Posterior cingulate gyrus (tissue), 11 donors: Measurements from ENCODE around the gene BIVM.

Experiments used
- DNase-seq, 10 donors: peaks; one replicate each; pipeline versions ENCODE4 v3.0.0 to v3.0.0-alpha.2; 2020 to 2021; ENCODE audit warnings: mixed read lengths in 3 of 10
- intact Hi-C: fragments of 100-400 bp; cut with DNase I; formaldehyde crosslinking; loops from one replicate; pipeline ENCODE4 v1.15.1; 2023

The BIVM gene

DNA sequence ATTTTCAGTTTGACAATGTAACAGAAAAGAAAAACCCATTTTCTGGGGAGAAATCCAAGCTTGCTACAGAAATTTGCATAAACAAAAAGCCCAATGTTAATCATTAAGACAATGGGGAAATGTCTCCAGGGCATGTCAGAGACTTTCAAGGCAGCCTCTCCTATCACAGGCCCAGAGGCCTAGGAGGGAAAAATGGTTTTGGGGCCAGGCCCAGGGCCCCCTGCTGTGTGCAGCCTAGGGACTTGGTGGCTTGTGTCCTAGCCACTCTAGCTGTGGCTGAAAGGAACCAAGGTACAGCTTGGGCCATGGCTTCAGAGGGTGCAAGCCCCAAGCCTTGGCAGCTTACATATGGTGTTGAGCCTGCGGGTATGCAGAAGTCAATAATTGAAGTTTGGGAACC is 17.3 kb upstream of the BIVM start:
- intact Hi-C loops = no loop called here
- no peak for DNase-seq

DNA sequence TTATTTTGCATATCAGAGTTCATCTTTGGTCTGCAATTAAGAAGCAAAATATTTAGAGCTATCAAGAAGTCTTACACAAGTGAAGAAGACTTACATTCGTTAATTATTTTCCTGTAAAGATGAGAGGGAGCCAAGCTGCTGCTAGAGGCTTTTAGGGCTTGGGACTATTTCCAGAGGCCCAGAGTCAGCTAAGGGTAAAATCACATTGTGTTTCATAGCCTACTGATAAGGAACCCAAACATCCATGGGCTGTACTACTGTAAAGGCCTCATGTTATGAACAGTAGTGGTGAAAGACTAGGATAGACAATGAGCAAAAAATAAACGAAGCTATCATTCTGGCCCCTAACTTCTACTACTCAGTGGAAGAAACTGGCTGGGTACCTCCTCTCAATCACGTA is 14.4 kb upstream of the BIVM start:
- intact Hi-C loops = no loop called here
- DNase-seq = no peak

DNA sequence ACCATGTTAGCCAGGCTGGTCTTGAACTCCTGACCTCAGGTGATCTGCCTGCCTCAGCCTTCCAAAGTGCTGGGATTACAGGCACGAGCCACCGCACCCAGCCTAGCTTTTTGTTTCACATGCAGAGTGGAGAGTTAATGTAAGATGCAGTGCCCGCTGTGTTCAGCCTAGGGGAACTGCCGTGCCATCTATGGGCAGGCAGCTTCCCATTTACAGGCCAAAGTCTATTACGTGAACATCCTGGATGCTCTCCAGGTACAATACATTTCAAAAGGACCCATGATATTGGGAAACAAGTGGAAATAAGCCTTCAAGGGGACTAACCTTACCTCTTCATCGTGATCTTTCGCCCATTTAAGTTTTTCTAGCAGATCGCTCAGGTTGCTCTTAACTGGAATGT is 10.2 kb upstream of the BIVM start:
- no peak for DNase-seq
- intact Hi-C loops = no loop called here

DNA sequence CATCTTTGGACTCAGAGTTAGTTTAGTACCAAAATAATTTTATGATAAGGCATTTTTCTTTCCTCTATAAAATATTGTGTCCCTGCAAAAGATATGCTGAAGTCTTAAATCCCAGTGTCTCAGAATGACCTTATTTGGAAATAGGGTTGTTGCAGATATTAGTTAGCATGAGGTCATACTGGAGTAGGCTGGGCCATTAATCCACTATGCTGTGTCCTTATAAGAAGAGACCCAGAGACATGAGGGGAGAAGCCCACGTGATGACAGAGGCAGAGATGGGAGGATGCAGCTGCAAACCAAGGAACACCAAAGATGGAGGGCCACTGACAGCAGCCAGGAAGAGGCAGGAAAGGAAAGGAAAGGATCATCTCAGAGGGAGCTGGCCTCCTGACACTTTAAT is 6.5 kb upstream of the BIVM start:
- no peak for DNase-seq
- intact Hi-C loops = no loop called here

DNA sequence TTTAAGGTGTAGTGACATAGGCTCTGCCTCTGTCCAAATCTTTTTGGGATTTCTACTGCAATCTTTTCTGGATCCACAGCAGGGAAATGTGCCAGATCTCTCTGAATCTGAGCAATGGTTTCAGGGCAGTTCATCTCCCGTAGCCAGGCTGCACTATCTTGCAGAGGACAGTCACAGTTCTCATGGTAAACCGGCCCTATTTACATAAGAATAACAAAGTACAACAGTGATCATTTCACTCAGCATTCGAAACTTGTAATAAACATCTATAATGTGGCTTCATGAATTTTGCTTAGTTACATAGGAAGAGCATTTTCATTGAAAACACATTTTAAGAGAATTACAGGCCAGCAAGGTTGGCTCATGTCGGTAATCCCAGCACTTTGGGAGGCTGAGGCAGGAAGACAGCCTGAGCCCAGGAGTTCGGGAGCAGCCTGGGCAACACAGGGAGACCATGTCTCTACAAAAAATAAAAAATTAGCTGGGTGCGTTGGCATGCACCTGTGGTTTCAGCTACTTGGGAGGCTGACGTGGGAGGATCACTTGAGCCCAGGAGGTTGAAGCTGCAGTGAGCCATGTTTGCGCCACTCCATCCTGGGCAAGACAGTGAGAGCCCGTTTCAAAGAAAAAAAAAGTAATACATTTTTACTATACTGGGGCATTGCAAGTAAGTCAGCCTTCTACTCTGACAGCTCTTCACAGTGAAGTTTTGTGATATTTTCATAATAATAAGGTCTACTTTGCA is 5.1 kb upstream of the BIVM start:
- intact Hi-C loops = no loop called here
- no peak for DNase-seq

DNA sequence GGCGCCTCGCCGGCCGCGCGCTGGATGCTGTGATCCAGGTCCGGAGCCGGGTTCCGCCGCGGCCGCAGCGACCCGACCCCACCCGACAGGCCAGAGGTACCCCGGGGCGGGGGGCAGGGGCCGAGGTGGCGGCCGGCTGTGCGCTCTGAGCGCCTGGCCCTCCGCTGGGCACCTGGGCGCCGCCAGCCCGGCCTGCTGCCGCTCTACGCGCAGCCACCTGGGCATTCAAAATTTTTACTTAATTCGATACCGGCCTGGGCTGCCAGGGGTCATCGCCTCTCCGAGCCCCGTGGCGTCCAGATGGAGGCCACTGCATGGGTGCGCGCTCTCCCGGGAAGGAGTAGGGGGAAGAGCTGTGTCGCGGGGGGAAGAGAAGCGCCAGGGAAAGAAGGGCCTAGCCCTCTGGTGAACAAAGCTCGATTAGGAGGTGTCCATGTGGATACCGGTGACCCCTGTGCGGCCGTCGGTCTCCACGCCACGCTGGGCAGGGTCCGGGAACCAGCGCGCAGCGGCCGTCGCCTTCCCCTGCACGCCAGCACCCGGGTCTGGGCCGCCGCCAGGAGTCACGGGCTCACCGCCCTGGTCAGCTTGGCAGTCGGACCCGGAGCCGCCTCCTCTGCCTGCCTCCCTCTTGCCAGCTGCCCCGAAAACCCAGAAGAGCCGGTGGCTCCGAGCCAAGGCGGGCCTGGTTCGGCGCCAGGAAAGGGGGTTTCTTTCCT is 666 bp downstream of the BIVM start:
- DNase-seq = peak in 9 of 10 donors; percentile 16 to 91 (median 48)
- intact Hi-C loops = loop anchor here (1.0 to 2.0 kb wide), 2 partner anchors 26 to 45 kb away; partner anchors contain the start of gene TEX30

DNA sequence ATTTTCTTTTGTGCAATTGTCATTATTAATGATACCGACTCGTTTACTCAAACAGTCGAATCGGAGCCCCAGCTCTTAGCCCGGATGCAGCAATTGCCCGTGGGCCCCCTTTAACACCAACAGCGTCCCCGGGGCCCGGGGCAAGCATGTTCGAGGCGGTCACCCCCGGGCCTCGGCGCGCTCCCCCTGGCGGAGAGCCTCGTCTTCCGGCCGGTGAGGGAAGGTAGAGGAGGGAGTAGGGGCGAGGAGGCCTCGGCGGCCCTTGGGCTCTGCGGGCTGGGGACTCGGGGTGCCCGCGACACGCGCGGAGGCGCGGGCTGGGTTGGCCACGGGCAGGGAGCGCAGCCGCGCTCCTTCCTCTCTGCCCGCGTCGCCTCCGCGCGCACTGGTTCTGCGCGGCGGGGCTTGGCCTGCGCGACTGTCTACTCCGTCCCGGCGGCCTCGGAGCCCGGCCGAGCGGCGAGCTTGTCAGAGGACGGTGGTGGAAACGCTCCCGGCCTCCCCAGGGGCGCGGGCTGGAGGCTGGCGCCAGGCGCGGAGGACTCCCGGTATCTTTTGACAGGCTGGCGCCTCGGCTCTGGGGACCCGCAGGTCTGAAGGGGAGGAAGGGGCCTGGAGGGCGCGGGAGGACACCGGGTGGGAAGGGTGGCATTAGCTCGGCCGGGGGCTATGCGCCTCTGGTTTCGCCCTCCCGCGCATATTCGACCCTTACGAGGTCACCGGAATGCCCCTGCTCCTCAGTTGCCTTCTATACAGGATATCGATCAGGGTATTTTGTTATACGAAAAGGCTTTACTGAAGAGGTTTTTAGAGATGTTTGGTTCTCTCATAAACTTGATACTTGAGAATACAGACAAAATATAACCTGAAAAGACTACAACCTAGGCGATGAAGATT is 1.5 kb downstream of the BIVM start:
- DNase-seq = peak; percentile 67 to 95 (median 77)
- intact Hi-C loops = loop anchor here (2.0 kb wide), 1 partner anchor 44 kb away; no protein-coding TSS in a partner anchor

DNA sequence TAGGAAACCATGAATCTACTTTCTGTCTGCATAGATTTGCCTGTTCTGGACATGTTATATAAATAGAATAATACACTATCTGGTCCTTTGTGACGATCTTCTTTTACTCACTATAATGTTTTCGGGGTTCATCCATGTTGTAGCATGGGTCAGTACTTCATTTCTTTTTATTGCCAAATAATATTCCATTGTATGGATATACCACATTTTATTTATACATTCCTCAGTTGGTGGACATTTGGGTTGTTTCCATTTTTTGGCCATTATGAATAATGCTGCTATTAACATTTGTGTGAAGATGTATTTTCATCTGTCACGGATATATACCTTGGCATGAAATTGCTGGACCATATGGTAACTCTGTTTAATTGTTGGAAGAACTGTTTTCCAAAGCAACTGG is 6.8 kb downstream of the BIVM start:
- intact Hi-C loops = no loop called here
- no peak for DNase-seq

DNA sequence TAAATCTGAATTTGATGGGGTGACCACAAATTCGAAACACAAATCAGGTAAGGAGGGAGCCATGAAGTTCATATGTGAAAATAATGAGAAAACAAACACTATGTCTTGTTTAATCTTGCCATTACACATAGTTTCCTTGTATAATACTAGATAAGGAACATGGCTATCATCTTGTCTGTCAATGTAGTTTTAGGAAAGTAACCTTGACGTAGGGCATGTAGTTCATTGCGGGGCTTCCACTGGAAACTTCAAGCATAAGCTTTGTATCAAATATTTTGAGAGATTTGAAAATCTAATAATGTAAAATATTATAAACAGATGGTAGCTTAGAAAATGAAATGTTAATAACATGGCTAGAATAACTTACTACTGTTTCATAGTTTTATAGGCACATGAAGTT is 8.8 kb downstream of the BIVM start:
- intact Hi-C loops = no loop called here
- DNase-seq = no peak

DNA sequence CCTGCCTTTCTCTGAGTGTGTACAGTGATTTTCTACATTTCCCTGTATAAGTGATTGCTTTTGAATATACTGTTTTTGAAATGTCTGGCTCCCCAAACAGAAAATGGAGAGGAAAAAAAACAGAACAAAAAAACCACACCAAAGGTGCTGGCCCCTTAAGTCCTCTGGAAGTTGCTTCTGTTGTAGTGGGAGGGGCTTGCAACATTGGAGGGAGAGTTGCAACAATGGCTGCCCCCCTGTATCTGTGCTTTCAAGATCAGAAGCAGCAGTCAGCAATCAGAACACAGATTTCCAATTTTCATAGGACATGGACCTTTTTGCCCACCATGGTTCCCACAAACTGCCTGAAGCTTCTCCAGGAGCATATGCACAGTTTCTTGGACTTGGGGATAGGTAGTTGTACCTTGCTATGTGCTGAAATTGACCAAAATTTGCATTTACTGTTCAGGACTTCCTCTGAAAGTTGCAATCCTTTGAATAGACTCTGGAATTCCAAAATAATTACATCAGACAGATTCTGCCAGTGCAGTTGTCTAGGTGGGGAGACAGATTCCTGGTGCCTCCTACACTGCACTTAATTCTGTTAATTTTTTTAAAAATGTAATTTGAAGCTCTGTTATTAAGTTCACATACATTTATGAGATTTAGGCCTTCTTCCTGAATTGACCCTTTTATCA is 13.8 kb downstream of the BIVM start:
- DNase-seq = no peak
- intact Hi-C loops = no loop called here

DNA sequence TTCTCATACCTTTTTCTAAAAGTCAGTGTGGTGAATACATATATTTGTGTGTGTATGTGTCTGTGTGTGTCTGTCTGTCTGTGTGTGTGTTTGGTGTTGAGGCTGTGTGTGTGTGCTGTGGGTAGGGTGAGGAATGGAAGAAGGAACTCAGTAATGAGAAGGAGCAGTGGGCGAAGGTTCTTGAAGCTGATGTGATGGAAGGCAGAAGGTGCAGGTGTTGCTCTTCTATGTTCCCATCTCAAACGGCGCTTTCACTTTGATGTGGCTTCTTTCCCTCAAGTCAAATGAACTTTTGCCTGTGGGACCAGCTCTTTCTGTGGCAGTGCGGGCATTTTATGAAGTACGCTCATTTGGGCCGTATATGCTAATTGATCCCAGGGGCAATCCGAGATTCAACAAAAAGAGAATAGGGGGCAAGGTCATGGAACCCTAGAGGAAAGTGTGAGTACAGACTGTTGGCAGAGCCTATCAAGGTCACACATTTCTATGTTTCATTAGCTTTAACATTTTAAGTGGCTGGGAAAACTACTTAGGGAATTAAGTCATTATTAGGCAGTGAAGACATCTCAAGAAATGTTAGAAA is 15.2 kb downstream of the BIVM start:
- intact Hi-C loops = no loop called here
- DNase-seq = no peak

DNA sequence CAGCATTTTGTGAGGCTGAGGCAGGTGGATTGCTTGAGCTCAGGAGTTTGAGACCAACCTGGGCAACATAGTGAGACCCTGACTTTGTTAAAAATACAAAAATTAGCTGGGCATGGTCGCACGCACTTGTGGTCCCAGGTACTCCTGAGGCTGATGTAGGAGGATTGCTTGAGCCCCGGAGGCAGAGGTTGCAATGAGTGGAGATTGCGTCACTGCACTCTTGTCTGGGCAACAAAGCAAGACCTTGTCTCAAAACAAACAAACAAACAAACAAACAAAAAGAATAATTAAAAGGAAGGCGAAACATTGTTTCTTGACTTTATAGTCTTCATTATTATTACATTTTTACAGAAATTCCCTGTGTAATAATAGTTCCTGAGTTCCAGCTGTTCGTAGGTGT is 15.9 kb downstream of the BIVM start:
- intact Hi-C loops = no loop called here
- DNase-seq = no peak

DNA sequence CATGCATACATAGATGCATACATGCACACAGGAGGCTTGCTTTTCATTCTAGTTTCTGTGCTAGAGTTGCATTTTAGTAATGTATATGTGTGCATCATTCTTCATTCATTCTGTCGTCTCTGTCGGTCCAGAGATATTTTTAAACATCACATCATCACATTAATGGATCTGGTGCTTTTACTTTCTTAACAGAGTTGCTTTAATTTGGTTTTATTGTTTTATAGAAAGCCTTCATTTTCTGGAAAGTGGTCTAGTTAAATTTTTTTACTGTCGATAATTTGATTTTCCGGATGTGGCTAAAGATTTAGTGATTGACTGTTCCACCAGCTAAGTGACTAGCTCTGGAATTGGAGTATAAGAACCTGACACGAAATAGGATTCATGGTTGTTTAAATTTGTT is 16.9 kb downstream of the BIVM start:
- no peak for DNase-seq
- intact Hi-C loops = no loop called here

DNA sequence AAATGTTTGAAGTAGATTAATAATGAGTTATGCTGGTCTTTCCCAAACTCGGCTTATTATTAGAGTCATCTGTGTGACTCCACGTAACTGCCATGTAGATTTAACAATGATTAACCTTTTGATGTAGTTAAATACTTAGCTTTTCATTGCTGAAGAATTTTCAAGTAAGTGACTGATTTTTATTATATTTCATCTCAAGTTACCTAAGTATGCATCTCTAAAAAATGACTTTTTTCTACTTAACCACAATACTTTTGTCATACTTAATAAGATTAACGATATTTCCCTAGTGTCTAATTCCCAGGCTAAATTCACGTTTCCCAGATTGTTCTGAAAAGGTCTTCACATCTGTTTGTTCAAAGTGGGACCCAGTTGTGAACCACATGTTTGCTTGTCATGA is 17.8 kb downstream of the BIVM start:
- DNase-seq = no peak
- intact Hi-C loops = no loop called here

DNA sequence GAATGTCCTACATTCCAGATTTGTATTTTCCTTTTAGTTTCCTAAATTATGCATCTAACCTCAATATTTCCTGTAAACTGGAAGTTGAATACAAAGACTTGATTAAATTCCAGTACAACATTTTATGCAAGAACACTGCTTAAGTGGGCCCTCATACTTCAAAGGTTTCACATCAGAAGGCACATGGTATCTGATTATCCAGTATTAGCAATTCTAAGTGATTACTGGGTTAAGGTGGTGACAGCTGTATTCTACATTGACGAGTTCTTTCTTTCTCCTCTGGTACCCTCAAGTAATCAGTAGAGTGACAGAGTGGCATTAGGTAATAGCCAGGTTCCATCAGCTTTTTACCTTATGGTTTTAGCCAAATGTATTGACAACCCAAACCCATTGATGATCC is 18.3 kb downstream of the BIVM start:
- intact Hi-C loops = no loop called here
- no peak for DNase-seq

DNA sequence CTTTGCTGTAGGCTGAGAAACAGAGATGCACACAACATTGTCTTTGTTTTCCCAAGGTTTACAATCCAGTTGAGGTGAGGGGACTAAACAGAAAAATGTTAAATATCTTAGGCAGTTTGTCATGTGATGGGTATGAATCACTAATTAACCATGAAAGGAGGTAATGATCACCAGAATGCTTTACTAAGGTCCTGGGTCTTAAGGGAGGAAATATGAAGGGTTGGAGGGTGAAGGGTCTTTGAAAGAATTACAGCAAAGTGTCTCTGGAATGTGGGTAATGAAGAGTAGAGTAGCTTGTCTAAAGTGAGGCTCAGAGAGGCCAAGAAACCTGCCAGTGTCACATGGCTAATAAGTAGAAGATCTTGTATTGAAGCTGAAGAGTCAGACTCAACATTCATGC is 19.0 kb downstream of the BIVM start:
- no peak for DNase-seq
- intact Hi-C loops = no loop called here

DNA sequence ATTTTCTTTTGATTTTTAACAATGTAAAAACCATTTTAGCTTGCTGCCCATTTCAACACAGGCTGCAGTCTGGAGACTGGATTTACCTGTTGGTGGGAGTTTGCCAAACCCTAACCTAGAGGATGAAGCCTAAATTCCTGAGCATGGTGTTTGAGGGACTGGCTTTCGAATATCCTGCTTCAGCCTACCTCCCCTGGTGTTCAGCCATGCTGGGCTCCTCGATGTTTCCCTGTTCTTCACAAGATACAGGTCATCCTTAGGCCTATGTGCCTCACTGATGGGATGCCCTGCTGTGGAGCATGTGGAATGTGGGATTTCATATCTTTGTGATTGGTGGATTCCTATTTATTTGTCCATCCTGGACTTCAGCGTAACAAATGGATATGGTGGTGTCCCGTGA is 26.5 kb downstream of the BIVM start:
- DNase-seq = no peak
- intact Hi-C loops = no loop called here

DNA sequence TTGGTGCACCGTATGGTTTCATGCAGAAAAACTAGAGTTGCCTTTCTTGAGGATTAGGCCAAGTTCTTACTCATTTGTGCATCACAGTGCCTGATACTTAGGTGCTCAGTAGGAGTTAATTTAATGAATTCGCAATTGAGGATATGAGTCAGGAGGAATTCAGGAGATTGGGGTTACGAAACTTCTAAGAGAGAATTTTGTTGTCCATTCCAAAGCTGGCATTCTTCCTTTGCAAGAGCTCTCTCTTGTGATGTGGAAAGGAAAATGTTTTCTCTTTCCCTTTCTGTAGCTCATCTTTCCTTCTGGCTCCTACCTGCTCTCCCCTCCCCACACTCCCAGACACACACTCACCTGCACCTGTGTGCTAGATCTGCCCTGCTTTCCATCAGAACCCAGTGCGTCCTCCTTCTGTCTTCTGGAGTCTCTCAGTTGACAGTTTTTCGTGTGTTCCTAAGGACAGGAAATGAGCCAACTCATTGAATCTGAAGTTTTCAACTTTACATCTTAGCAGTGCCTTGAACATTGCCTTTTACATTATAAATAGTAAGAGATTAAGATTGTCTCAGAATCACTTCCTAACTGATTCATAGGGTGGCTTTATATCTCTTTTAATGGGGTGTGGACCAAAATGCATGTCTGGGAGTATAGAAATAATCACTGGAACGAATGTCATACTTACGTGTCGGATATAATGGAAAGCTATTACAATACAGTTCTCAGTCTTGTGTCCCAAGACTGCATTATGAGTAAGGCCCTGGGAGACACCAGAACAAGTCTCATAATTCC is 27.2 kb downstream of the BIVM start:
- no peak for DNase-seq
- intact Hi-C loops = no loop called here

DNA sequence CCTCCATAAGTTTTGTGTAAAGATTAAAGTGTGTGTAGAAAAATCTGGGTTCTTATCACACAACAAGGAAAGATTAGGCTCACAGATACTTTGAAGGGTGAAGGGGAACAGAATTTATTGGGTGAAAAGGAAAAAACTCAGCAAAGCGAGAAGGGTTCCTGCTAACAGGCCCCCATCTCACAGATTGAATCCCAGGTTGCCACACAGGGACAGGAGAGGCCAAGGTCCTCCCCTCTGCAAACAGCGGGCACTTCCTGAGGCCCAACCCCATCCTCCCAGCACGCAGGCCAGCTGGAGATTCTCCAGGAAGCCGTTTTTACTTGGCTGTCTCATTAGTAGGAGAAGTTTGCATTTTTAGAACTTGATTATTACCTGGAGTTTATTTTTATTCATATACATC is 31.7 kb downstream of the BIVM start:
- intact Hi-C loops = no loop called here
- DNase-seq = no peak

DNA sequence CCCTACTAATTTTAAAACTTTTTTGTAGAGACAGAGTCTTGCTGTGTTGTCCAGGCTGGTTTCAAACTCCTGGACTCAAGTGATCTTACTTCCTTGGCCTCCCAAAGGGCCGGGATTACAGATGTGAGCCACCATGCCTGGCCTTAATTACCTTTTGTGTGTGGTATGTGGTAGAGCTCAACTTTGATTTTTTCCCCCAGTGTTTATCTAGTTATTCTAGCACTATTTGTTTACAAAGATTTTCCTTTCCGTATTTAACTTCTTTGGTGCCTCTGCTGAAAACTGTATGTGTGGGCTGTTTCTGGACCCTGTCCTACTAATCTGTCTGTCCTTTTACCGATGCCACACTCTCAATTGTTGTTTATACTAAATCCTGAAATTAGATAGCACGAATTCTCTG is 37.6 kb downstream of the BIVM start:
- intact Hi-C loops = no loop called here
- no peak for DNase-seq
